Activated naive CD4-positive, alpha-beta T cell treated with anti-CD3 and anti-CD28 coated beads, Interleukin-2, amount 50 U/mL, for 24 hours (primary cell): ENCODE data around the gene SERPINH1.

Source experiments
- H3K27ac Mint-ChIP-seq: one replicate; pipeline ENCODE4 v1.8.0; 2021; ENCODE audit warnings: mild to moderate bottlenecking, mixed read lengths
- H3K27me3 Mint-ChIP-seq: one replicate; pipeline ENCODE4 v1.8.0; 2021; ENCODE audit warnings: mixed read lengths
- H3K36me3 Mint-ChIP-seq: one replicate; pipeline ENCODE4 v1.8.0; 2021; ENCODE audit warnings: mixed read lengths
- H3K4me1 Mint-ChIP-seq: one replicate; pipeline ENCODE4 v1.8.0; 2021; ENCODE audit warnings: mixed read lengths
- H3K4me3 Mint-ChIP-seq: one replicate; pipeline ENCODE4 v1.8.0; 2021; ENCODE audit warnings: mild to moderate bottlenecking, mixed read lengths
- H3K9me3 Mint-ChIP-seq: one replicate; pipeline ENCODE4 v1.8.0; 2021; ENCODE audit warnings: mixed read lengths

SERPINH1 gene

GRCh38 chr11:75541193-75542087, 20.6 kb upstream of the SERPINH1 start:
- Mint-ChIP-seq H3K27me3 (no peaks in the 10 kb centered on the region), H3K27ac (no peak overlapping the region), H3K9me3 (no peaks in the 10 kb centered on the region), H3K4me3 (no peak overlapping the region), H3K4me1 (peaks cover 14% of the 10 kb centered on the region), H3K36me3 (no peaks in the 10 kb centered on the region)

- H3K4me3 Mint-ChIP-seq, result no peak overlapping the region
- peaks cover 11% of the 10 kb centered on the region for H3K4me1 Mint-ChIP-seq
- H3K9me3 Mint-ChIP-seq, result no peaks in the 10 kb centered on the region
- H3K27ac Mint-ChIP-seq, result no peak overlapping the region
- H3K36me3 Mint-ChIP-seq, result no peaks in the 10 kb centered on the region
- no peaks in the 10 kb centered on the region for H3K27me3 Mint-ChIP-seq
Measured at GRCh38 chr11:75542088-75542438, 20.0 kb upstream of the SERPINH1 start.

- Mint-ChIP-seq H3K4me1 (no peaks in the 10 kb centered on the region), H3K9me3 (no peaks in the 10 kb centered on the region), H3K36me3 (no peaks in the 10 kb centered on the region), H3K4me3 (no peak overlapping the region), H3K27ac (no peak overlapping the region), H3K27me3 (no peaks in the 10 kb centered on the region)
Measured at GRCh38 chr11:75543806-75544205, 18.2 kb upstream of the SERPINH1 start.

GRCh38 chr11:75547177-75547576, 14.9 kb upstream of the SERPINH1 start:
- Mint-ChIP-seq H3K4me3 (no peak overlapping the region), H3K27me3 (no peaks in the 10 kb centered on the region), H3K9me3 (no peaks in the 10 kb centered on the region), H3K4me1 (no peaks in the 10 kb centered on the region), H3K27ac (no peak overlapping the region), H3K36me3 (no peaks in the 10 kb centered on the region)

- no peaks in the 10 kb centered on the region for H3K27me3 Mint-ChIP-seq
- no peak overlapping the region for H3K4me3 Mint-ChIP-seq
- no peaks in the 10 kb centered on the region for H3K9me3 Mint-ChIP-seq
- H3K4me1 Mint-ChIP-seq, result no peaks in the 10 kb centered on the region
- H3K36me3 Mint-ChIP-seq, result no peaks in the 10 kb centered on the region
- no peak overlapping the region for H3K27ac Mint-ChIP-seq
Measured at GRCh38 chr11:75547617-75548058, 14.4 kb upstream of the SERPINH1 start.

- Mint-ChIP-seq H3K9me3 (no peaks in the 10 kb centered on the region), H3K27me3 (no peaks in the 10 kb centered on the region), H3K27ac (no peak overlapping the region), H3K4me3 (no peak overlapping the region), H3K36me3 (no peaks in the 10 kb centered on the region), H3K4me1 (no peaks in the 10 kb centered on the region)
Measured at GRCh38 chr11:75548595-75549272, 13.3 kb upstream of the SERPINH1 start.

- Mint-ChIP-seq H3K27ac (no peak overlapping the region), H3K9me3 (no peaks in the 10 kb centered on the region), H3K4me3 (no peak overlapping the region), H3K27me3 (no peaks in the 10 kb centered on the region), H3K4me1 (no peaks in the 10 kb centered on the region), H3K36me3 (no peaks in the 10 kb centered on the region)
Measured at GRCh38 chr11:75549370-75549958, 12.6 kb upstream of the SERPINH1 start.

GRCh38 chr11:75553182-75553581, 8.9 kb upstream of the SERPINH1 start:
- H3K4me1 Mint-ChIP-seq, result no peaks in the 10 kb centered on the region
- no peaks in the 10 kb centered on the region for H3K27me3 Mint-ChIP-seq

GRCh38 chr11:75553889-75554257, 8.2 kb upstream of the SERPINH1 start:
- no peaks in the 10 kb centered on the region for H3K27me3 Mint-ChIP-seq
- H3K4me1 Mint-ChIP-seq, result no peaks in the 10 kb centered on the region
- no peak overlapping the region for H3K4me3 Mint-ChIP-seq
- no peak overlapping the region for H3K27ac Mint-ChIP-seq
- H3K36me3 Mint-ChIP-seq, result no peaks in the 10 kb centered on the region
- no peaks in the 10 kb centered on the region for H3K9me3 Mint-ChIP-seq

More at GRCh38 chr11:75553182-75553581, 8.9 kb upstream of the SERPINH1 start:
- Mint-ChIP-seq H3K4me3 (no peak overlapping the region), H3K9me3 (no peaks in the 10 kb centered on the region), H3K36me3 (no peaks in the 10 kb centered on the region), H3K27ac (no peak overlapping the region)

- Mint-ChIP-seq H3K9me3 (no peaks in the 10 kb centered on the region), H3K4me1 (no peaks in the 10 kb centered on the region), H3K36me3 (no peaks in the 10 kb centered on the region), H3K27me3 (no peaks in the 10 kb centered on the region), H3K27ac (no peak overlapping the region), H3K4me3 (no peak overlapping the region)
Measured at GRCh38 chr11:75554258-75555022, 7.6 kb upstream of the SERPINH1 start.

GRCh38 chr11:75555079-75555811, 6.8 kb upstream of the SERPINH1 start:
- no peaks in the 10 kb centered on the region for H3K4me1 Mint-ChIP-seq

GRCh38 chr11:75556275-75556674, 5.8 kb upstream of the SERPINH1 start:
- H3K9me3 Mint-ChIP-seq, result no peaks in the 10 kb centered on the region
- H3K4me3 Mint-ChIP-seq, result no peak overlapping the region
- H3K4me1 Mint-ChIP-seq, result peaks cover 4% of the 10 kb centered on the region
- H3K36me3 Mint-ChIP-seq, result no peaks in the 10 kb centered on the region
- no peak overlapping the region for H3K27ac Mint-ChIP-seq
- H3K27me3 Mint-ChIP-seq, result no peaks in the 10 kb centered on the region

More at GRCh38 chr11:75555079-75555811, 6.8 kb upstream of the SERPINH1 start:
- Mint-ChIP-seq H3K27ac (no peak overlapping the region), H3K36me3 (no peaks in the 10 kb centered on the region), H3K27me3 (no peaks in the 10 kb centered on the region), H3K9me3 (no peaks in the 10 kb centered on the region), H3K4me3 (no peak overlapping the region)

GRCh38 chr11:75557666-75558494, 4.2 kb upstream of the SERPINH1 start:
- Mint-ChIP-seq H3K27ac (no peak overlapping the region), H3K36me3 (no peaks in the 10 kb centered on the region), H3K4me3 (no peak overlapping the region), H3K4me1 (peaks cover 18% of the 10 kb centered on the region), H3K27me3 (no peaks in the 10 kb centered on the region), H3K9me3 (no peaks in the 10 kb centered on the region)
